NT2/D1 (cell line): Measurements from ENCODE around the gene NSD2.

Source experiments
- SUZ12 ChIP-seq: IDR thresholded peaks from 2 replicates; pipeline ENCODE4 v1.6.1; 2011; ENCODE audit not compliant: insufficient read length, insufficient read depth; ENCODE audit errors: extremely low read depth
- YY1 ChIP-seq: IDR thresholded peaks from 2 replicates; pipeline ENCODE4 v1.6.1; 2011; ENCODE audit not compliant: insufficient read length, insufficient read depth
- ZNF274 ChIP-seq: IDR thresholded peaks from 2 replicates; pipeline ENCODE4 v1.6.1; 2011; ENCODE audit warnings: mild to moderate bottlenecking, low read depth, low read length

- TF ChIP-seq YY1 (no peak), ZNF274 (no peak), SUZ12 (no peak)
Observed at GRCh38 chr4:1989533-1990347, 118.5 kb downstream of the NSD2 start.
